Measurements from ENCODE around the gene CXXC4.

GRCh38 chr4:104425948-104426347 is 68.7 kb downstream of the CXXC4 start:
- TF ChIP-seq CTCF (IDR thresholded peaks at IDR 0.05) (no peak), REST (IDR thresholded peaks at IDR 0.05; ENCODE audit: insufficient read depth in 1 of 2, low read depth in 2 of 2, low read length in 1 of 2) (no peak), POLR2AphosphoS5 (IDR thresholded peaks at IDR 0.05; ENCODE audit: low read depth, low read length) (no peak)
